Measurements from ENCODE around the gene ST8SIA5.

The ST8SIA5 gene

DNA sequence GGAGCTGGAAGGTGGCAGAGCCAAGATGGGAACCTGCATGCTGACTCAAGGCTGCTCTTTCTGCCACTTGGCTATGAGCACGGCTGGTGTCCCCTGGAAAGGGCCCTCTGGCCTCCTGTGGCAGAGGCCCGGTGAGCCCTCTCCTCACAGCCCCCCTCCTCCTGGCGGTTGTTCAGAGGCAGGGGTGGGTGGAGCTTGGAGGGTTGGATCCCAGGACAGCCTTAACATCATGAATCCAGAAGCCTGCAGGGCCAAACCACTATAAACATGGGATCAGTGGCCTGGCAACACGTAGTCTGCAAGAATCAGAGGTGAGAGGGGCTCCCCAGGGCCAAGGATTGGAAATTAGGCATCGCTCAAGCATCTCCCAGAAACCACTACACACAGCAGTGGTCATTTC lies 51.3 kb downstream of the ST8SIA5 start:
- DNase-seq: no peak

DNA sequence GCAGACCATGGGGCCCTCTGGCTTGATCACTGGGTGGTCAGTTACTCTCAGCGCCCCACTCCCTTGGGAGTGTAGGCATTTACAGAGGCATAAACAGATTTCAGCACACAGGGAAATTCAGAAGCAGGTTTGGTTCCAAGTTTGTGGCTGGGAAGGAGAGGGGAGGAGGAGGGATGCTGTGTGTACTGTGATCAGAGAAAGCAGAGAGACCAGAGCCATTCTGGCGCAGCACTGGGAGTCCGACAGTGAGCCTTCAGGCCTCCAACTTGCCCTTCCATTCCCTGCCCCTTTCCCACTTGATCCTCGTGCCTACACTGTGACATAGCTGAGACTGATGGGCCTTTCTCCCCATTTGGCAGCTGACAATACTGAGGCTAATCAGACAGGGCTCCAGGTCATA lies 52.0 kb downstream of the ST8SIA5 start:
- DNase-seq: no peak

DNA sequence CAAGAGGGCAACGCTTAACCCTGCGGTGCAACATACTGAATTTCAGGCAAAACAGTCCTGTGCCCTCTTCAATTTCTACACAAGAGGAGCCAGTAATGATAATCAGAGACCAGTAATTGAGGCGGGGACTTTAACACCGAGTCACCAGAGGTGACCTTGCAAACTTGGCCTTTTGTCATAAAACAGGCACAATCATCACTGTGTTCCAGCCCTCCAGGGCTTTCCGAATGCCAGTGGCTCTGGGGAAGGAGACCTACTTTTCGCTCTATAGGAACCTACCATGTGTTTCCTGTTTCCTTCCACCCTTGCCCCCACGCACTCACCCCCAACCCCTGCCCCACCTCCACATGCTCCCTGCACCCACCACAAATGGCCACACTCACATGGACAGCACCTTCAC lies 52.7 kb downstream of the ST8SIA5 start:
- DNase-seq: no peak

DNA sequence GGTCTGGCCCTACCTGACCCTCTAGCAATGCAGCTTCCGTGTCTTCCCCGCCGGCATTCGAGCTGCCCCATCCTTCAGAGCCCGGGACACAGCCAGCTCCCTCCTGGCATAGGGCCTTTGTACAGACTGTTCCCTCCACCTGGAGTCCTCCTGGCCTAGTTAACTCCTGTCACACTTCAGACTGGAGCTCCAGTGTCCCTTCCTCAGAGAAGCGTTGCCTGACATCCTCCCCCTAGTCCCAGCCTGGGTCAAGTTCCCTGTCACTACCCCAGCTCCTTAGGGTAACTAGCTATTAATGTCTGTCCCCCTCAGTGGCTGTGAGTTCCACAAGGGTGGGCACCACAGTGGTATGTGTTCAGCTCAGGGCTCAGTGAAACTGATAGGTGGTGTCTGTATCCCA lies 54.4 kb downstream of the ST8SIA5 start:
- no peak for DNase-seq

DNA sequence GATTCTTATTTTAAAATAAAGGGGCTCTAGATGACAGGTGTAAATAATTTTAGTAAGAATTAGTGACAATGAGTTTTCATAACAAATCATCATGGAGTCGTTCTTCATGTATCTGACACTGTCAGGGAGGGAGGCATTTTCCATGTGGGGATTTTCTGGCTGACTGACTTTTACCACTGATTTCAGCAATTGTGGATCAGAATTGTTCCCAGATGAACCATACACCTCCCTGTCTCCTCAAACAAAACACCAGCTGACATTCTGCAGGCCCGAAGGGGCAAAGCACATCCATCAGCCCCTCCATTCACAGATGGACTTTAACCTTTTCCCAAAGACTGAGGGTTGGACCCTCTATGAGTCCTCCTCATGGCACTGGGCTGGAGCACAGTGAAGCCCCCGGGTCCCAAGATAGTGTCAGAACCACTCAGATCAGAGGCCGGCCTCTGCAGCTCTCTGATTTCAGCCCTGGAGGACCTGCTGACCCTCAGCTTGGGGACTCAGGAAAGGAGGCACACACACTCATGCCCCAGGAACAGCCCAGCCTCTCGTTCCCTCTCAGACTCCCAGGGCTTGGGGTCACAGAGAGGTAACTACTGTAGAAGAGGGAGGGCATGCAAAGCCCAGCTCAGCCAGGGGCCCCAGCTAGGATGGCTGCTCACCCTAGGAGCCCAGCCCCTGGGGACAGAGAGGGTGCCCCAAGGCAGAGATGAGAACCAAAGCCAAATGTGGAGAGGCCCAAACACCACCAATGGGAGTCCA lies 56.6 kb downstream of the ST8SIA5 start:
- no peak for DNase-seq

DNA sequence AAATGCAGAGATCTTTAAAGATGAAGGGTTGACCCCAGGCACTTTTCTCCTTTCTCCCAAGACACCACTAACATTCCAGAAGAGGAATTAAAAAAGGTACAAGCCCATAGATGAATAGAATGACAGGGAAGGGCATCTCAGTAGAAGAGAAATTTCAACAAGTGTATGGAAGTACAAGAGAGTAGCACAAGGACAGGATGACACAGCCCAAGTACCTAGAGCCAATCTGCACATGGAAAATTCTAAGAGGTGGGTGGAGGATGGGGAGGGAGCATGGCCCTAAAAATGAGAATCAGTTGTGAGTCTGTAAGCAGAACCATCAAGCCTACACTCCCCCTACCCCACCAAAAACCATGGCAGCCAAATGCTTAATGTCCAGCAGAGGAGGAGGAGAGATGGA lies 60.2 kb downstream of the ST8SIA5 start:
- DNase-seq: no peak

DNA sequence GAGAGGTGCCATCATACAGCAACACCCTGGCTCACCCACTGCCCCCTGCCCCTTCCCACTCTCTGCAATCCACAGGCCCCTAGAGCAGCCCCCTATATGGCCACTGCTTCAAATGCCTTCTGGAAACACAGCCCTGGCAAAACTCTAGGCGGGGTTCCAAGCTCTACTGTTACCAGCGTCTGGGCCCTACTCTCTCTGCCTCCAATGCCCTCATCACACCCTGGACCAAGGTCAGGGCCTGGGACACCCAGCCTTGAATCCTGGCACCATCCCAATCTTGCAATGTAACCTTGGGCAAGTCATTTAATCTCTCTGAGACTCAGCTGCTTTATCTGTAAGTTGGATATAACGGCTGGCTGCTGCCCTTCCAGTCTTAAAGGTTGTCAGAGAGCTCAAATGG lies 60.6 kb downstream of the ST8SIA5 start:
- DNase-seq: no peak

DNA sequence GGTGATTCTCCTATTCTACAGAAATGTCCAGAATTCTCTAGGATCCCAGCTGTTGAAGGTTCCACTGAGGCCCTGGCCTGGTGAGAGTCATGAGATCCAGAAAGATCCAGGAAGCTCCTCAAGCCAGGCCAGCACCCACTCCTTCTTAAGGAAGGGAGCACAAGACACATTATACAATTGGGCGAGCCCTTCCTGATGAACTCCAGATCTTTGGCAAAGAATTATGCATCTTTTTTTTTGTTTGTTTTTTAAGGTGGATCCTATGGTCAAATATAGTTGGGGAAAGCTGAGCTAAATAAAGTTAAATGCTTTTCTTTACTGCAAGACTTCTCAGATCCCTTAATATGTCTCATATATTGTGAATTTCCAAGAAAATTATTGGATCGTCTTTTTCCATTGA lies 62.9 kb downstream of the ST8SIA5 start:
- DNase-seq: no peak

DNA sequence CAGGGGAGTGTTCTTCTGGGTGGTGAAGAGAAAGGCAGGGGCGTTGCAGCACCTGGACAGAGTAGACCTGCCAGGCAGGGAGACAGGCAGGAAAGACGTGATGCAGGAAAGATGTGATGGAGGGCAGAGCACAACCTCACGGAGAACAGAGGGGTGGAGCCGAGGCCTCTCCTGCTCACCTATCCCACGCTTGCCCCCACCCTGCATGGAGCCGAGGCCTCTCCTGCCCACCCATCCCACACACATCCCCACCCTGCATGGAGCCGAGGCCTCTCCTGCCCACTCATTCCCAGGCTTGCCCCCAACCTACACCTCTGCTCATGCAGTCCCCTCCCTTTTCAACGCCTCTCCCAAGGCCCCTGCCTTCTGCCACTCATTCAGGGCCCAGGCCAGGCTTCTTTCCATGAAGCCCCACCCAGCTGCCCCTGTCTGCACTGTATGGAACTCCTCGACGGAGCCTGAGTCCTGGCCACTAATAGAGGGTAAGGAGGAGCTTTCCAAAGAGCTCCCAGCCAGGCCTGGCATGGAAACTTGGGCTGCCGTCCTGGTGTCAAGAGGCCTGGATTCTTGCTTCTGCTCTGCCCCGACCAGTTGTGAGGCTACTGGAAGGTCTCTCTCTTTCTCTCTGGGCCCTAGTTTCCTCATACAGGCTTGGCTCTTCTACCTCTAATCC lies 67.9 kb downstream of the ST8SIA5 start:
- DNase-seq: no peak

DNA sequence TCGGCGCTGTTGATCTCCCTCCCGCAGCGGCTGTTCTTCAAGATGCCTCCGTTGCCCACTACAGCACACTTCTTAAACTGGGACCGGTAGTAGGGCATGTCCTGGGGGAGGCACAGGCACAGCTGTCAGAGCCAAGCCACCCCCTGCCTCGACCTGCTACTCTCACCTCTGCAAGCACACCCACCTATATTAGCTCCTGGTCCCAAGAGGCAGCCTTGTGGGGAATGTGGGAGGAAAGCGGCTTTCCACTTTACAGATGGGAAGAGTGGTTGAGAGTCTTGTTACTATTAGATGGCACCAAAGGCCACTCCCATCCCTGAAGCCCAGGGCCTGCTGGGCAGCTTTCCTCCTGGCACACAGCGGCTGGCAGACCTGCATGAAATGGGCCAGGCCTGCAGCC lies 70.7 kb downstream of the ST8SIA5 start:
- DNase-seq: no peak

DNA sequence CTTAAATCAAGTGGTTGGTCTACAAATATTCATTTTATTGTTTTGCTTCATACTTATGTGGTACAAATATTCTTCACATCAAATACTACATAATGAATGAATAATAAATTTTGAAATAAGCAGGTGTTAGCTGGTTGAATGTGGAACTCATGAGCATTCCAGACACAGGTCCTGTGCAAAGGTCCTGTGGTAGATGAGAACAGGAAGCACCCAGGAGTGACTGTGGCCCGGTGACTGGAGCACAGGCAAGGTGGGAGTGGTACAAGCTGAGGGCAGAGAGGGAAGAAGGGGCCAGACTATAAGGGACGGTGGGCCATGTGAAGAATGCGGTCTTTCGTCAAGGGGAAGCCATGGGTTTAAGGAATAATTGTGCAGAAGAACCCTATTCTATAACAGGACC lies 73.6 kb downstream of the ST8SIA5 start:
- no peak for DNase-seq

DNA sequence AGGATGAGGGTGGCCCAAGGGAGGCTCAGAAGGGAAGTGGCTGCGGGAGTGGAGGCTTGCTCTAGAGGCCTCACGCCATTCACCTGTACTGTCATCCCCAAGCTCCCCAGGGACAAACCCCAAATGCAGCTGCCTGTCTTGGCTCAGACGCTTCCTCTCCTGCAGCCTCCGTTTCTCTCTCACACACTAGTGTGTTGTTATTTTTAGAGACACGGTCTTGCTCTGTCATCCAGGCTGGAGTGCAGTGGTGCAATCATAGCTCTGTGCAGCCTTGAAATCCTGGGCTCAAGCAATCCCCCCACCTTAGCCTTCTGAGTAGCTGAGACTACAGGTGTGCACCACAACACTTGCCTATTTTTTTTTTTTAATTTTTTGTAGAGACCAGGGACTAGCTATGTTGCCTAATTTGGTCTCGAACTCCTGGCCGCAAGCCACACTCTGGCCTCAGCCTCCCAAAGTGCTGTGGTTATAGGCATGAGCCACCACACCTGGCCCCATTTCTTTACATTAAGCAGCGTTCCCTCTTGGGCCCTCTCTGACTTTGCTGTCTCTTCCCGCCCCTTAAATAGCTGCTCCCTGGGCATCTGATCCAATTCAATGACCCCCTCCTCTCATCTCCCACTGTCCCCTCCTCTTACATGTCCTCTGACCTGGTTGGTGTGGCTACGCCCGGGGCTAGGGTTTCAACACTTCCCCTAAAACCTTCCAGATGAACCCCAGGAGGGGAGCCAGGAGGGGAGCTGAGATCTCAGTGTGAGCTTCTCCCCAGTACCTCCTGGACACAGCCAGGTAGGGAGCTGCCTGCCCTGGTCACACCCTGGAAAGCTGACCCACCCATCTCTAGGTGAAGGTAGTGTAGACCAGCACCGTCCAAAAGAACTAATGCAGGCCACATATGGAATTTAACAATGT lies 75.8 kb downstream of the ST8SIA5 start:
- no peak for DNase-seq

DNA sequence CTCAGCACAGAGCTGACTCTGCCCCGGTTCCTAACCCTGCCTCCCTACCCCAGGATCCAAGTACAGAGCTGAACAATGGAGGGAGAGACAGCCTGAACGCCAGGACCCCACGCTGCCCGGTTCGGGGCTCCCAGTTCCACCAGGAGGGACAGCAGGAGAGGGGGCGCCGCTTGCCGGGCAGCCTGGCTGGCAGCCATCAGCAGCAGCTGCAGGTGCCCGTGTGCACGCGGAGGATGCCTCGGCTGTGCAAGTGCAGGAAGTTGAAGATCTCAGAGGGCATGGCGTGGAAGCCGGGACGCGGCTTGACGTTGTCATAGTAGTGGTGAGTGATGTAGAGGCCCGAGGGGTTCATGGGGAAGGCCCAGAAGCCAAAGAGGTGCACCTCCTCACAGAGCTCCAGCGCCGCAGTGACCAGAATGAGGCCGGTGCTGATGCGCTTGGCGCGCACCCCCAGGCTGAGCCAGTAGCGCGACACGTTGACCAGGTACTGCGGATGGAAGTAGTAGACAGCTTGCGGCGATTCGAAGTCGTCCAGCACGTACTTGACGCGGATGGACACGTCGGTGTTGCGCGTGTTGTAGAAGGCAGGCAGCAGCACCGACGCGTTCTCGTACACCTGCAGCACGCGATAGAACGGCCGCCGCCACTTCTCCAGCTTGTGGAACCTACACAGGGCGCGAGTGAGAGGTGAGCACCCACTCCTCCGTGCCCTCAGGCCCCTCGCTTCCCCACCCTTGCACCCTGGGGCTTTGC lies 76.8 kb downstream of the ST8SIA5 start:
- DNase-seq: no peak

DNA sequence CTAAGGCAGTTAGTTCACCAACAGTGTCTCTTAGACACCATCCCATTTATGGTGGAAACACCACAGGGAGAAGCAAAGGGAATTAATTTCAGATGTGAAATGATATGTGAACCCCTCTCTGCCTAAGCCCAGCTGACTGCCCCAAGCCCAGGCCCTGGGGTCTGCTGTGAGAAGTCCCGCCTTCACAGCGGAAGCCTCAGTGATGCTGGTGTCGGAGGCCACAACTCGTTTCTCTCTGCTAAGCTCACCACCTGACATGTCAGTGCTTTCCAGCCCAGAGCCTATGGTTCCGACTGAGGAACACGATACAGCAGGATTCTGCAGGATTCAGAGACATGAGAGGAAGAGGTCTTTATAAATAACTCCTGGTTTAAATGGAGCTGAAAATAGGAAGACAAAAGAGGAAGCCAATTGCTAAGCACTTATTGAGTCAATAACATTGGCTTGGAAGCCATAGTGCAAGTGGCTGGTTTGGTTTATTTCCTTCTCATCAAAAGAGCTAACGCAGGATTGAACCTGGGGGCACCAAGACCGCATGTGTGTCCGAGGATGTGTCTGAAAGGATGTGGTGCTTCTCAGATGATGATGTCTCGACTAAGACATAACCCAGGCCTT lies 78.0 kb downstream of the ST8SIA5 start:
- DNase-seq: no peak

DNA sequence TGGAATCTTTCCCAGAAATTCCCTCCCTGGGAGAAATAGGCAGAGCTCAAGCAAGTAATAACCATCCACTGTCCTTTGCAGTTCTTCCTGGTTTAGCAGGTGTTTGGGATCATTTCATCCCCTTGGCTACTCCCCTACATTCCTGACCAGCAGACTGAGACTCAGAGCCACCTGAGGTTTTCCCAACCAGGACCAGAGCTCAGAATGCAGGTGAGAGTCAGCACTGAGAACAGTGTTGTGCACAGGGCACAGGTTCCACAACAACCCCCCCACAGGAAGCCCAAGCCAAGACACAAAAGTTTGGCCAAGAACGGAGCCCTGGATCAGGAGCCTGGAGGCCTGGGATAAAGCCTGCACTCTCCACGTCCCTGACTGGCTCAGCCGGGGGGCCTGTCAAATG lies 78.8 kb downstream of the ST8SIA5 start:
- no peak for DNase-seq

DNA sequence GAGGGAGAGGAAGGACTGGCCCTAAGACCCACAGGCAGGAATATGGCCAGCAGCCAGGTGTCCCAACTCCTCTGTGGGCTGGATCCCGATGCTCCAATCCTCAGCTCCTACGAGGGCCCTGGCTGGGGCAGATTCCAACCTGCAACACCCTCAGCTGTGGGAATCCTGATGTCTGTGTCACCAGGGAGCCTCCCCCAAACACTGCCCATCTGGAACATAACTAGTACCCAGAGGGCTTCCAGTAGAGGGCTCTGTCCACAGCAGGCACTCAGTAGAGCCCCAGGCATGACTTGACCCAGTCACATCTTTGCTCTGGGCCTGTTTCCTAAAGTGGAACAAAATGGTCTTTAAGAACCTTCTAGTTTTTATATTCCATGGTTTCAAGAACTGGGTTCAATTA lies 79.2 kb downstream of the ST8SIA5 start:
- no peak for DNase-seq

DNA sequence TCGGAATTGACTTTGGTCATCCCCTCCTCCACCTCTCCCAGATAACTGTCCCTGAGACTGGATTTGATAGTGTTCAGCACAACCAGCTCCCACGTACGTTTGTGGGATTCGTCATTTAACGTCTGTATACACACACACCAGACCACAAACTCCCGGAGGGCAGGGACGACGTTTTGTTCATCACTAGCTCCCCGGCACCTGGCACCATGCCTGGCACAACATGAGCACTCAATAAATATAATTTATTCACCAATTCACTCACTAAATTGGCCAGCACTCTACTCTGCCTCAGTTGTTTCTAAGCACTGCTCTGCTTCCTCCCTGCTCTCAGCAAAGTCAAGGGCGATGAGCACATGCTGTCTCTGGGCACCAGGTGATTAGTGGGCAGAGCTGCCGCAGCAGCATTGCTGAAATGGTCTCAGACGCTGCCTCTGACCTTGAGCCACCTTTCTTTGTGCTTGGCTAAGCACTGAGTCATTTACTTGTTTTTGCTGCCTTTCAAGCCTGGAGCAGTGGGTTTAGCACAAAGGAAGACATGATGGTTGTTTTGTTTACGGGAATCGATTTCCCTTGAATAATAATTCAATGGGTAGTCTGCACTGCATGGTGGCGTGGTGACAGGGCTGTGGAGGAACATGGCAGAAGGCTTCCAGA lies 80.5 kb downstream of the ST8SIA5 start:
- DNase-seq: no peak

DNA sequence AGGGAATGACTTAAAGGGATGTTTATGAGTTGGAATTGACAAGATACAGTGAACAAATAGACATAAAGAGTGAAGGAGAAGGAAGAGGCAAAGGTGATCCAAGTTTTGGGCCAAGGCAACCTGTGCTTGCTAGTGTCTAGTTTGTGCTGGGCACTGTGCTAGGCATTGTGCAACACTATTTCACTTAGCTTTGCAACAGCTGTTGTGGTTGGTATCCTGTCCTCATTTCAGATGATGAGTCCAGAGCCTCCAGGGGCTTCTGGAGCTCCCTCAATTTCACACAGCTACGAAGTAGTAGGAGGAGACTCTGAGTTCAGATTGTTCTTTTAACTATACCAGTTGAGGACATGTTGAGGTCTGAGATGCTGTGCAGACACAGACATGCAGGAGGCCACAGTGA lies 81.7 kb downstream of the ST8SIA5 start:
- DNase-seq: no peak

DNA sequence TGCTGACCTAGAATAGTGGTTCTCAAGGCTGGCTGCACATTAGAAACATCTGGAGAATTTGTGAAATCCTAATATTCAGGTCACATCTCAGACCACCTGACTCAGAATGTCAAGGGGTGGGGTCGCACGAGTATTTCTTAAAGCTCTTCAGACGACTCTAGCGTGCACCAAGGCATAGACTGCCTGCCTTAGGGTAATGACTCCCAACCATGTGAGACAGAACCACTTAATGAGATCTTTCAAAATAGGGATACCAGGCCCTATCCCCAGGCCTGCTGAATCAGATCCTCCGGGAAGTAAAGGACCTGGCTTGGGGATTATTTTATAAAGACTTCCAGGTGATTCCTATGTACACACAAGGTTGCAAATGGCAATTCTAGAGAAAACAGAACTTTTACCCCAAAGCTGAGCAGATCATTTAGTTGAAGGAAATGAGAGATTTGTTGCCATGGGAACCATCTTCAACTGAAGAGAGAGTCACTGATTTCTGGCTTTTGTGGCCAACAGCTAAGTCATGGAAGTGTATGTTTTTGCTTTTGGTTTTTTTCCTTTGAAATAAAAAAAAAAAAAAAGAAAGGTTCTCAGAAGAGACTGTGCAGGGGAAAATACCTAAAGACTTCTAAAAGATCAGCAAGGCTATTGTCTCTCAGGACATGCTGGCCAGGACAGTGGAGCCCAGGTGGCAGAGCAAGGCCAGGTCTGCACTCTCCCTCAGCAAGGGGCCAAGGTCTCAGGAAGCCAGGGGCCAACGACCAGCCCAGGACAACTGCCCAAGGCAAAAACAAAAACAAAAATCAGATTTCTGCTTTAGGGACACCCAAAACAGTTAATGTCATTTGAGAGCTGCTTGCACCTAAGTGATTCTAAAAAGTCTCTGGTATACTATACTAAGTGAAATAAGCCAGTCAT lies 84.5 kb downstream of the ST8SIA5 start:
- no peak for DNase-seq

DNA sequence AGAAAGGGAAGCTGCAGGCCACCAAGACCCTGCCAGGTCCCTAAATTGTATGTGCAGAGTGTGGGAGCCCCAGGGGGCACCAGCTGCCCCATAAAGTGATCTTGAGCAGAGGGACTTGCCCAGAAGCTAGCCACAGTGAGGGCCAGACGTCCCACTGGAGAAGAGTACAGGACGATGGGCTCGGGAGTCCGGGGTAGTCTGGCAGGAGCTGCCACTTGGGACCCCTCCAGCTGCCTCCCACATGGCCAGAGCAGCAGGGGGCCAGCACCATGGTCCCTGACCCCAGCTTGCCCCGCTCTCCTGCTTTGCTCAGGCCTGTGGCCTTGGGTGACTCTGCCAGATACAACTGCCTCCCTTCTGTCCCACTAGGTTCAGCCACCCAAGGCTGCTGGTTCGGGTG lies 88.2 kb downstream of the ST8SIA5 start:
- no peak for DNase-seq

DNA sequence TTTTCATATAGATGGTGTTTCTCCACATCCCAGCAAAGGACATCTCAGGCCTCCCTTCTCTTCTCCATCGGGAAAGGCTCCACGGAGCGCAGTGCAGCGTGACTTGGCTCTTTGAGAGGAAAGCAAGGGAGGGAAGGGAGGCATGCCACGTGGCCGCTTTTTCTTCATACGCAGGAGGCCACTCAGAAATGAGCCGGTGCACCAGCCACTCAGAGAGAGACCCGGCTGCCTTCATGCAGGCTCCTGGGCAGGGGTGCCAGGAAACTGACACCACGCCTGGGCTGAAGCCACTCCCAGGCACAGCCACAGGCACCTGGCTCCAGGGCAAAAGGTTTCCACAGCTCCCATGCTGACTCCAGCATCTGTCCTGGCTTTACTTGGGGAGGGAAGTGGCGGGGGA lies 88.7 kb downstream of the ST8SIA5 start:
- DNase-seq: no peak

Measured in NCI-H1436 (cell line).